ENCODE measurements around the gene ARPC4. TPM values are rescaled to one million over a fixed set of nuclear protein-coding genes. Genes with fewer than 3 reads are reported as not detected.
"Not testable (repeated sequence)": the region's sequence is repeated elsewhere in the genome, so short reads cannot be mapped to it uniquely, and the experiment has no call there.

The ARPC4 gene
- total RNA-seq, 1 donor, result 198 TPM

DNA sequence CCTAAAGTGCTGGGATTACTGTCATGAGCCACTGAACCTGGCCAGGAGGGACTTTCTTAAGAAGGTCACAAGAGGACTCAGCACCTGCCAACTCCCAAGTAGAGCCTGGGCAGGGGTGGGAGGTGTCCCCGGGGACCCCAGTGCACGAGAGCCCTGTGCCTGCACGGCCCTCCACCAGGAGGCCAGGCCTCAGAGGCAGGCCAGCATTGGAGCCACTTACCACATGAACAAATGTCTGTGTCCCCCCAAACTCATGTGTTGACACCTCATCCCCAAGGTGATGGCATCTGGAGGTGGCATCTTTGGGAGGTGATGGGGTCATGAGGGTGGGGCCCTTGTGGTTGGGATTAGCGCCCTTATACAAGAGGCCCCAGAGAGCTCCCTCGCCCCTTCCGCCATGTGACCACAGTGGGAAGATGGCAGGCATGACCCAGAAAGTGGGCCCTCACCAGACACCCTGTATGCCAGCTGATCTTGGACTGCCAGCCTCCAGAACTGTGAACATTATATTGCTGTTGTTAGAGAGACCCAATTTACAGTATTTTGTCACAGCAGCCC, 54.1 kb downstream of the ARPC4 start:
- TF ChIP-seq, protein P1, sequence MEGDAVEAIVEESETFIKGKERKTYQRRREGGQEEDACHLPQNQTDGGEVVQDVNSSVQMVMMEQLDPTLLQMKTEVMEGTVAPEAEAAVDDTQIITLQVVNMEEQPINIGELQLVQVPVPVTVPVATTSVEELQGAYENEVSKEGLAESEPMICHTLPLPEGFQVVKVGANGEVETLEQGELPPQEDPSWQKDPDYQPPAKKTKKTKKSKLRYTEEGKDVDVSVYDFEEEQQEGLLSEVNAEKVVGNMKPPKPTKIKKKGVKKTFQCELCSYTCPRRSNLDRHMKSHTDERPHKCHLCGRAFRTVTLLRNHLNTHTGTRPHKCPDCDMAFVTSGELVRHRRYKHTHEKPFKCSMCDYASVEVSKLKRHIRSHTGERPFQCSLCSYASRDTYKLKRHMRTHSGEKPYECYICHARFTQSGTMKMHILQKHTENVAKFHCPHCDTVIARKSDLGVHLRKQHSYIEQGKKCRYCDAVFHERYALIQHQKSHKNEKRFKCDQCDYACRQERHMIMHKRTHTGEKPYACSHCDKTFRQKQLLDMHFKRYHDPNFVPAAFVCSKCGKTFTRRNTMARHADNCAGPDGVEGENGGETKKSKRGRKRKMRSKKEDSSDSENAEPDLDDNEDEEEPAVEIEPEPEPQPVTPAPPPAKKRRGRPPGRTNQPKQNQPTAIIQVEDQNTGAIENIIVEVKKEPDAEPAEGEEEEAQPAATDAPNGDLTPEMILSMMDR (IDR thresholded peaks at IDR 0.05; ENCODE audit: insufficient read depth, low read length), result no peak
- DNase-seq (ENCODE audit: low read depth), result no peak
- no peak overlapping the region for H3K4me3 ChIP-seq (ENCODE audit: low read depth, low read length)

DNA sequence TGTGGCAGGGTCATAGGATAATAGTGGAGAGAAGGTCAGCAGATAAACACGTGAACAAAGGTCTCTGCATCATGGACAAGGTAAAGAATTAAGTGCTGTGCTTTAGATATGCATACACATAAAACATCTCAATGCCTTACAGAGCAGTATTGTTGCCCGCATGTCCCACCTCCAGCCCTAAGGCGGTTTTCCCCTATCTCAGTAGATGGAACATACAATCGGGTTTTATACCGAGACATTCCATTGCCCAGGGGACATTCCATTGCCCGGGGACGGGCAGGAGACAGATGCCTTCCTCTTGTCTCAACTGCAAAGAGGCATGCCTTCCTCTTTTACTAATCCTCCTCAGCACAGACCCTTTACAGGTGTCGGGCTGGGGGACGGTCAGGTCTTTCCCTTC, 55.0 kb downstream of the ARPC4 start:
- DNase-seq (ENCODE audit: low read depth); H3K4me3 ChIP-seq (ENCODE audit: low read depth, low read length): not testable (repeated sequence)

DNA sequence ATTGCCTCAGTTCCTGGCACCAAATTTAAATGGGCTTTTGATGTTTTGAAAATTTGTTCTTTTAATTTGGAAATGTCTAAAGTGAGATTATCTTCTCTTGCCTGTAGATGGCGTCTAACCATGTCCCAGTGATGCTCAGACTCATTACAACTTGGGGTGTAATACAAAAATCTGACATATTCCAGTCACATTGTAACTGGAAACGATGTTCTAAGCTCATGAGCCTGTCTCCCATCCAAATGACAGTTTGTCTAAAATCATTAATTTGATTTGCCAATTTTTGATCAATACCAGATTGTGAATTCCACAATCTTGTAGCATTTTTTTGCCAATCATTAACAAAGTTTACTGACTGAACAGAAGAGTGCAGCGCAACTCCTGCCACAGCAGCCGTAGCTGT, 56.0 kb downstream of the ARPC4 start:
- peak; percentile 61 for DNase-seq (ENCODE audit: low read depth)
- TF ChIP-seq, protein P1 (IDR thresholded peaks at IDR 0.05; ENCODE audit: insufficient read depth, low read length), result peak; percentile 54
- H3K4me3 ChIP-seq (ENCODE audit: low read depth, low read length), result not testable (repeated sequence)

DNA sequence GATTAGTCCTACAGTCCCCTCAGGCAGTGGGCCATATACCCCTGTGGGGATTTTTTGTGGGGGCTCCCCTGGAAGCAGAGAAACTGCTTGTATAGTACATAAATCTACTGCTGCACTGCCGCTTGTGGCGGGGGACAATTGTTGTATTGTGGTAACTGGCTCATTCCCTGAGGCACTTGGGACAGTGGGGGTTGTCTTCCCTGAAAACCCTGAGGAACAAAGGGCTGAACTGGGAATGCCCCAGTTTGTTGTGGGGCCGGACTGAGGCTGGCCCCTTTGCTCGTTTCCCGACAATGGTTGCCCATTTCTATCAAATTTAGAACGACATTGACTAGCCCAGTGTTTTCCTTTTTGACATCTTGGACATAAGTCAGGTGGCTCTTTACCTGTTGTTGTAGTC, 58.5 kb downstream of the ARPC4 start:
- H3K4me3 ChIP-seq (ENCODE audit: low read depth, low read length); DNase-seq (ENCODE audit: low read depth): not testable (repeated sequence)

DNA sequence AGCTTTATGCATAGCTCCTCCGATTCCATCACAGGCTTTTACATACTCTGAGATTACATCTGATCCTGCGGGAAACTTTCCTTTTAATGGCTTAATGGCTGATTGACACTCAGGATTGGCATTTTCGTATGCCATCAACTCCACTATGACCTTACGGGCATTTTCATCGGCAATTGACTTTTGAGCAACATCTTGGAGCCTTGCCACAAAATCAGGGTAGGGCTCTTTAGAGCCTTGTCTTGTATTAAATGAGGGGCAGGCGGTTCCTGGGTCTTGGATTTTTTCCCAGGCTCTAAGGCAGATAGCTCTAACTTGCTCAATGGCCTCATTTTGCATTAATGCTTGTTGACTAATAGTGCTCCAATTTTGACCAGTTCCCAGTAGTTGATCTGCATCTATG, 59.0 kb downstream of the ARPC4 start:
- not testable (repeated sequence) for H3K4me3 ChIP-seq (ENCODE audit: low read depth, low read length)
- DNase-seq (ENCODE audit: low read depth), result peak; percentile 34

DNA sequence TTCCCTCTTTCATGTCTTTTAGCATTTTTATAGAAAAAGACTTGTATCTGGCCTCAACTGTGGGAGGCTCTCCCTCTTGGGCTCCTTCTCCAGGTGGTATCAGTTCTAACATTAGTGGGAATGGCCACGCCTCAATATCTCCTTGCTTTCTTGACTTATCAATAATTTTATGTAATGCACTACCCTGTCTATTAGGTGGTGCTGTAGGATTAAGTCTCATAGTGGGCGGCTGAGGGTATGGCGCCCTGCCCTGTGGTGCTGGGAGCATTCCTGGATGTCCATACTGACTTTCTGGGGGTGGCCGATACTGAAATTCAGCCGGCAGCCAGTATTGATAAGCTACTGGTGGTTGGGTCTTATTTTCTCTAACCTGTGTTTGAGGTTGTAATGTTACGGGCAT, 59.6 kb downstream of the ARPC4 start:
- DNase-seq (ENCODE audit: low read depth), result no peak
- TF ChIP-seq, protein P1 (IDR thresholded peaks at IDR 0.05; ENCODE audit: insufficient read depth, low read length), result no peak
- H3K4me3 ChIP-seq (ENCODE audit: low read depth, low read length), result no peak overlapping the region

DNA sequence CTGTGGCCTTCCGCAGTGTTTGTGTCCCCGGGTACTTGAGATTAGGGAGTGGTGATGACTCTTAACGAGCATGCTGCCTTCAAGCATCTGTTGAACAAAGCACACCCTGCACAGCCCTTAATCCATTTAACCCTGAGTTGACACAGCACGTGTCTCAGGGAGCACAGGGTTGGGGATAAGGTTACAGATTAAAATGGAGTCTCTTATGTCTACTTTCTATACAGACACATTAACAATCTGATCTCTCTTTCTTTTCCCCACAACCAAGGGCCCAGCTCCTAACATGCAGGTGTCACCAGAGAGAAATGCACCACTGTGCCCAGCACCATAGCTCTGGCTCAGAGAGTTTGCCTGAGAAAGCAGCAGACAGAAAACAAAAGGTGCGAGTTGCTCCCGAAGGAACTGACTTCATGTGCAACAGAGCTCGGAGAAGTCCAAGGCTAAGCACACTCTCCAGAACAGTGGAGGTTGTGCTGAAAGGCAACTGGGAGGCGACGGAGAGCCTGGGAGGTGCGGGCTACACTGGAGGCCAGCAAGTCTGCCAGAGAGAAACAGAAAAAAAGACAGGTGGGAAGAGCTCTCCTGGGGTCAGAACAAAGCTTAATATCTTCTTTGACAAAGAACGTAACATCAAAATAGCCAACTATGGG, 61.5 kb downstream of the ARPC4 start:
- DNase-seq (ENCODE audit: low read depth); H3K4me3 ChIP-seq (ENCODE audit: low read depth, low read length): not testable (repeated sequence)

DNA sequence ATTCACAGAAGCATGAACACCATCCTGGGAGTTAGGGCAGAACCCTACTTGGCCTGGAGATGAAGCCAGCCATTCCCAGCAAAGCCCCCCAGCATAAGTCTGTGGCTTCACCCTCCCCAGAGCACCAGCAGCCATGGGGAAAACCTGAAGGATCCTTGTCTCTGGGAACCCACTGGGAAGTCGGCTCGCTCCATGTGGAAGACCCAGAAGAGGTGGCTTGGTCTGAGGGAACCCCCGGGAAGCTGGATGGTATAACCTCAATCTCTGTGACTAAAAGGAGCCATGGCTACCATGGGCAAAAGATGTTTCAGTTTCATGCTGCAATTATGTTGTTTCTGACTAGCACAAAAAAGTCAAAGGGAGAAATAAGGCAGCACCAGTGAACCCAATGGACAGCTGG, 62.7 kb downstream of the ARPC4 start:
- TF ChIP-seq, protein P1 (IDR thresholded peaks at IDR 0.05; ENCODE audit: insufficient read depth, low read length), result no peak
- no peak overlapping the region for H3K4me3 ChIP-seq (ENCODE audit: low read depth, low read length)
- no peak for DNase-seq (ENCODE audit: low read depth)

Other genes with a start within 250 kb of the ARPC4 start
- gene LHFPL4, start 239.3 kb upstream of the ARPC4 start, total RNA-seq (ENCODE audit: low replicate concordance), result not detected in 2 replicates
- gene MTMR14, start 143.6 kb upstream of the ARPC4 start, total RNA-seq (ENCODE audit: low replicate concordance), result 25.8 and 26.1 TPM in 2 replicates
- gene CPNE9, start 89.2 kb upstream of the ARPC4 start, total RNA-seq (ENCODE audit: low replicate concordance), result not detected in 2 replicates
- 7.8 and 13.9 TPM in 2 replicates for gene BRPF1, start 61.3 kb upstream of the ARPC4 start, total RNA-seq (ENCODE audit: low replicate concordance)
- gene OGG1, start 43.1 kb upstream of the ARPC4 start, total RNA-seq (ENCODE audit: low replicate concordance), result 32.1 and 55.0 TPM in 2 replicates
- 24.5 and 41.5 TPM in 2 replicates for gene CAMK1, start 23.1 kb upstream of the ARPC4 start, total RNA-seq (ENCODE audit: low replicate concordance)
- 73.8 and 74.2 TPM in 2 replicates for gene TADA3, start 609 bp upstream of the ARPC4 start, total RNA-seq (ENCODE audit: low replicate concordance)
- gene TTLL3, start 17.2 kb downstream of the ARPC4 start, total RNA-seq (ENCODE audit: low replicate concordance), result 34.3 and 40.8 TPM in 2 replicates
- 21.3 and 25.8 TPM in 2 replicates for gene RPUSD3, start 50.9 kb downstream of the ARPC4 start, total RNA-seq (ENCODE audit: low replicate concordance)
- gene CIDEC, start 87.2 kb downstream of the ARPC4 start, total RNA-seq (ENCODE audit: low replicate concordance), result not detected in 2 replicates
- 9.8 and 25.8 TPM in 2 replicates for gene JAGN1, start 97.5 kb downstream of the ARPC4 start, total RNA-seq (ENCODE audit: low replicate concordance)
- gene IL17RE, start 109.8 kb downstream of the ARPC4 start, total RNA-seq (ENCODE audit: low replicate concordance), result 1.5 and 3.1 TPM in 2 replicates
- 47.9 and 52.2 TPM in 2 replicates for gene IL17RC, start 124.0 kb downstream of the ARPC4 start, total RNA-seq (ENCODE audit: low replicate concordance)
- 7.2 and 13.2 TPM in 2 replicates for gene CRELD1, start 140.8 kb downstream of the ARPC4 start, total RNA-seq (ENCODE audit: low replicate concordance)
- 4.2 and 5.5 TPM in 2 replicates for gene PRRT3, start 159.3 kb downstream of the ARPC4 start, total RNA-seq (ENCODE audit: low replicate concordance)
- gene EMC3, start 193.8 kb downstream of the ARPC4 start, total RNA-seq (ENCODE audit: low replicate concordance), result 17.9 and 59.7 TPM in 2 replicates
- 2.2 and 26.8 TPM in 2 replicates for gene FANCD2, start 233.4 kb downstream of the ARPC4 start, total RNA-seq (ENCODE audit: low replicate concordance)